HEK293T (cell line): ENCODE measurements around the gene MSH5.

ENCODE experiments used
- CTCF ChIA-PET: fragments of 350-600 bp; formaldehyde crosslinking; extraction: SDS; loops from one replicate; lab custom pipeline; 2021; ENCODE audit warnings: antibody characterized with exemption, inconsistent platforms; lab: Yijun Ruan, JAX
- POLR2A ChIA-PET: fragments of 350-600 bp; formaldehyde crosslinking; extraction: SDS; loops from one replicate; lab custom pipeline; 2020; ENCODE audit warnings: antibody characterized with exemption, inconsistent platforms; lab: Yijun Ruan, JAX
- DNase-seq: peaks from one replicate; pipeline ENCODE4 v3.0.0; 2012; ENCODE audit warnings: mixed read lengths; ENCODE audit errors: extremely low spot score
- ARNT ChIP-seq: fragments of 450-650 bp; IDR thresholded peaks from 2 replicates; pipeline ENCODE4 v1.6.1; 2017; ENCODE audit warnings: mild to moderate bottlenecking
- BHLHE40 ChIP-seq: fragments of 450-650 bp; IDR thresholded peaks from 2 replicates; pipeline ENCODE4 v1.6.1; 2016; ENCODE audit warnings: mild to moderate bottlenecking, moderate library complexity, borderline replicate concordance
- CTBP1 ChIP-seq: fragments of 450-650 bp; IDR thresholded peaks from 2 replicates; pipeline ENCODE4 v1.6.1; 2016; ENCODE audit warnings: borderline replicate concordance
- ELF4 ChIP-seq: fragments of 450-650 bp; IDR thresholded peaks from 2 replicates; pipeline ENCODE4 v1.6.1; 2017; ENCODE audit warnings: antibody characterized with exemption
- FOXA1 ChIP-seq: fragments of 450-650 bp; IDR thresholded peaks from 2 replicates; pipeline ENCODE4 v1.6.1; 2016; ENCODE audit warnings: mild to moderate bottlenecking
- FOXK2 ChIP-seq: fragments of 450-650 bp; IDR thresholded peaks from 2 replicates; pipeline ENCODE4 v1.6.1; 2016; ENCODE audit warnings: mild to moderate bottlenecking
- FOXM1 ChIP-seq: fragments of 450-650 bp; IDR thresholded peaks from 2 replicates; pipeline ENCODE4 v1.6.1; 2017; ENCODE audit warnings: mild to moderate bottlenecking, borderline replicate concordance
- HDGF ChIP-seq: fragments of 450-650 bp; IDR thresholded peaks from 2 replicates; pipeline ENCODE4 v1.6.1; 2017; ENCODE audit warnings: antibody characterized with exemption, borderline replicate concordance
- L3MBTL2 ChIP-seq: fragments of 450-650 bp; conservative IDR thresholded peaks from 2 replicates; pipeline ENCODE4 v1.6.1; 2016; ENCODE audit warnings: mild to moderate bottlenecking
- LEF1 ChIP-seq: fragments of 450-650 bp; IDR thresholded peaks from 2 replicates; pipeline ENCODE4 v1.6.1; 2017; ENCODE audit warnings: mild to moderate bottlenecking, borderline replicate concordance
- NFRKB ChIP-seq: fragments of 450-650 bp; IDR thresholded peaks from 2 replicates; pipeline ENCODE4 v1.6.1; 2016; ENCODE audit warnings: mild to moderate bottlenecking, moderate library complexity
- SP1 ChIP-seq: fragments of 450-650 bp; IDR thresholded peaks from 2 replicates; pipeline ENCODE4 v1.6.1; 2017
- SUZ12 ChIP-seq: fragments of 450-650 bp; IDR thresholded peaks from 2 replicates; pipeline ENCODE4 v1.6.1; 2016; ENCODE audit warnings: mild to moderate bottlenecking
- TARDBP ChIP-seq: fragments of 450-650 bp; IDR thresholded peaks from 2 replicates; pipeline ENCODE4 v1.6.1; 2016
- ZNF384 ChIP-seq: fragments of 450-650 bp; IDR thresholded peaks from 2 replicates; pipeline ENCODE4 v1.6.1; 2016
- TF ChIP-seq, protein P1 (sequence below): fragments of 450-650 bp; IDR thresholded peaks from 2 replicates; pipeline ENCODE4 v1.6.1; 2016

MSH5 gene

DNA sequence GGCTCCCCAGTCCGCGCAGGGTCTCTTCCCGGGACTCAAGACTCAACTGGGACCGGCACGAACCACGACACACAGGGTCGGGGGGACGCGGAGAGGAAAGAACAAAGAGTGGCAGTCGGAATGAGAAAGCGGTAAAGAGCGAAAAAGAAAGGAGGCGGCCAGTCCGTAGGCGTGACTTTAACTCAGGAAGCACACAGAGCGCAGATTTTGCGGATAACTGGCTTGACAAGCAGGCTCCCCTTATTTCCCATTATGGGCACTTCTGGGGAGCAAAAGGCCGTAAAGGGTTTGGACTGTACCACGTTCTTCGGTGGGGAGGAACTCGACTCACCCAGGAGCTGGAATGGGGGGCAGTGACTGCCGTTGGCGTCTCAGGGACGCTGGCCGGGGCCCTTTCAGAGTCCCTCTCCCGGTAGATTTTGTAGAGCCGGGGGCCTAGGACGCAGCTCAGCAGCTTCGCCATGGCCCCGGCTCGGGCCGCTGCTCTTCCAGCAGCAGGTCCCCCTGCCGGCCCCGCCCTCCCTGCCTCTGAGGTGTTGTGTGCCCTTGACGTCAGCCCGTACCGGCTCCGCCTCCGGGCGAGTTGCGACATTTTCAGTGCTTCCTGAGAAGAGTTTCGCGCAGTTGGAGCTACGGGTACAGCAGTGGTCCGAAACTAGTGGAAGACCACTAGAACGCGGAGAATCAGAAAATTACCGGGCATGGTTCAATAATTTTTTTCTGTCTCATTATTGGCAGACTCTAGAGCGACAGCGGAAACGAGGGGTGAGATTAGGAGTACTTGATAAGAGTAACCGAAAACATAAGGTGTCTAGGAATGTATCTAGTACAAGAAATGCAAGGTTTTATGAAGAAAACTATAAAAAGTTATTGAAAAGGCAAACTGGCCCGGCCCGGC, 36.7 kb upstream of the MSH5 start, which contains the start of gene ABHD16A:
Gene ABHD16A, minus strand, starts transcription at position 506 of the 898 bp plus-strand sequence. Its CDS starts 43 bp downstream, at position 463.
- TF ChIP-seq FOXA1 = no peak
- TF ChIP-seq CTBP1 = no peak
- TF ChIP-seq, protein P1, sequence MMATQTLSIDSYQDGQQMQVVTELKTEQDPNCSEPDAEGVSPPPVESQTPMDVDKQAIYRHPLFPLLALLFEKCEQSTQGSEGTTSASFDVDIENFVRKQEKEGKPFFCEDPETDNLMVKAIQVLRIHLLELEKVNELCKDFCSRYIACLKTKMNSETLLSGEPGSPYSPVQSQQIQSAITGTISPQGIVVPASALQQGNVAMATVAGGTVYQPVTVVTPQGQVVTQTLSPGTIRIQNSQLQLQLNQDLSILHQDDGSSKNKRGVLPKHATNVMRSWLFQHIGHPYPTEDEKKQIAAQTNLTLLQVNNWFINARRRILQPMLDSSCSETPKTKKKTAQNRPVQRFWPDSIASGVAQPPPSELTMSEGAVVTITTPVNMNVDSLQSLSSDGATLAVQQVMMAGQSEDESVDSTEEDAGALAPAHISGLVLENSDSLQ = peak; percentile 34; the same call in 1 of the 2 replicates
- TF ChIP-seq ARNT = no peak; the same call in 1 of the 2 replicates
- TF ChIP-seq FOXK2 = no peak
- TF ChIP-seq TARDBP = no peak
- no peak for TF ChIP-seq LEF1
- no peak for TF ChIP-seq ZNF384
- no peak for TF ChIP-seq NFRKB
- TF ChIP-seq BHLHE40 = peak; percentile 54; the same call in 1 of the 2 replicates
- TF ChIP-seq SP1 = no peak
- peak; percentile 32; the same call in 1 of the 2 replicates for TF ChIP-seq ELF4
- TF ChIP-seq L3MBTL2 = peak; percentile 43
- no peak for TF ChIP-seq SUZ12
- no peak for TF ChIP-seq HDGF
- TF ChIP-seq FOXM1 = no peak
- ChIA-PET CTCF (interaction anchor here (0.6 to 1.4 kb wide), 5 partner anchors 36 to 127 kb away, joined by 3 to 5 read pairs (median 3); partner anchors contain the start of genes MSH5 and VARS1), POLR2A (interaction anchor here (0.6 to 2.9 kb wide), 27 partner anchors 10 to 267 kb away, joined by 3 to 43 read pairs (median 4); partner anchors contain the start of genes BAG6, C6orf47, CLIC1 and CSNK2B)
- peak; percentile 99 for DNase-seq

DNA sequence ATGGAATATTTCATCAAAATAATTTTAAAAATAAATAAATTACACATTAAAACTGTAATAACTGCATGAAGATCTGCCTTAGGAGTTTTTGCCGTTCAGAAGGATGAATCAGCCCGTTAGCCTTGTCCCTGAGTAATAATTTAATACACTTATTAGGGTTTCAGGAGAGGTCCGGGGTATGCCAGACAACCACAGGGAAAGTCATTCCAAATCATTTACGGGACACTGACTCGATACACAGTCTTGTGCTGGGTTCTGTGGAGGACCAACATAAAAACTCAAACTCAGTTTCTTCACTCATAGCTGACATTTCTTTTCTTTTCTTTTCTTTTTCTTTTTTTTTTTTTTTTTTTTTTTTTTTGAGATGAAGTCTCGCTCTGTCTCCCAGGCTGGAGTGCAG, 33.9 kb upstream of the MSH5 start:
- DNase-seq = no peak
- POLR2A ChIA-PET = interaction anchor here (0.9 kb wide), 2 partner anchors 9 to 29 kb away, joined by 3 read pairs; partner anchors contain the start of gene LY6G6D
- CTCF ChIA-PET = no interaction called here
- TF ChIP-seq FOXA1 (no peak), HDGF (no peak), FOXK2 (no peak), NFRKB (no peak), LEF1 (no peak), SP1 (no peak), CTBP1 (no peak), BHLHE40 (no peak), ELF4 (no peak), SUZ12 (no peak), FOXM1 (no peak), TARDBP (no peak), ARNT (no peak), ZNF384 (no peak)
- TF ChIP-seq, protein P1 = no peak

DNA sequence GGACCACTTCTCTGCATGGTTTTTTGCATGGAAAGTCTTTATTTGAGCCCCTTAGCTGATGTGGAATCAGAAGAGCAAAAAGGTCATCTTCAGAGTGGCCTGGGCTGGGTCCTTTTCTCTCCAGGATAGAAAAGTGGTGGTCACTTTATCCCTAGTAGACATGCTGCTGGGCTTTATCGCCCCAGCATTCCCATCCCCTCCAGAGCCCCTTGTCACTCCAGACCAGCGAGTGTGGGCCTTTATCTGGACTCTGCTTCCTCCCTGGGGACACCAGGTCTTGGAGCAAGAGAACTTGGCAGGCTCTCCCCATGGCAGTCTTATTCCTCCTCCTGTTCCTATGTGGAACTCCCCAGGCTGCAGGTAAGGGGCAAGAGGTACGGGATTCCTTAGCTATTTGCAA, 33.2 kb upstream of the MSH5 start, which contains the start of gene LY6G6F:
Gene LY6G6F, plus strand, starts transcription at position 268 of the 400 bp plus-strand sequence. Its CDS starts 41 bp downstream, at position 309.
- DNase-seq = no peak
- CTCF ChIA-PET = no interaction called here
- POLR2A ChIA-PET = interaction anchor here (0.7 to 0.9 kb wide), 3 partner anchors 8 to 29 kb away, joined by 3 read pairs; partner anchors contain the start of gene LY6G6D

DNA sequence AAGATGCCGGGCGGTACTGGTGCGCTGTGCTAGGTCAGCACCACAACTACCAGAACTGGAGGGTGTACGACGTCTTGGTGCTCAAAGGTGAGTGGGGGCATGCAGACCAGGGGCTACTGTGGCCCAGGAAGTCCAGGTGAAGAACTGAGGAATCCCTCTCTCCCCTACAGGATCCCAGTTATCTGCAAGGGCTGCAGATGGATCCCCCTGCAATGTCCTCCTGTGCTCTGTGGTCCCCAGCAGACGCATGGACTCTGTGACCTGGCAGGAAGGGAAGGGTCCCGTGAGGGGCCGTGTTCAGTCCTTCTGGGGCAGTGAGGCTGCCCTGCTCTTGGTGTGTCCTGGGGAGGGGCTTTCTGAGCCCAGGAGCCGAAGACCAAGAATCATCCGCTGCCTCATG, 32.1 kb upstream of the MSH5 start:
- TF ChIP-seq ELF4 = no peak
- TF ChIP-seq TARDBP = no peak
- TF ChIP-seq ZNF384 = no peak
- TF ChIP-seq L3MBTL2 = no peak
- no peak for TF ChIP-seq FOXA1
- TF ChIP-seq SP1 = no peak
- no peak for TF ChIP-seq FOXK2
- no peak for TF ChIP-seq BHLHE40
- no peak for TF ChIP-seq HDGF
- TF ChIP-seq FOXM1 = no peak
- no peak for TF ChIP-seq LEF1
- TF ChIP-seq SUZ12 = no peak
- TF ChIP-seq, protein P1 = no peak
- TF ChIP-seq ARNT = no peak
- no peak for TF ChIP-seq NFRKB
- TF ChIP-seq CTBP1 = no peak
- ChIA-PET POLR2A (no interaction called here), CTCF (no interaction called here)
- no peak for DNase-seq

More for the DNA sequence above, 33.2 kb upstream of the MSH5 start, which contains the start of gene LY6G6F:
- TF ChIP-seq BHLHE40 (no peak), SP1 (no peak), FOXM1 (no peak), FOXK2 (no peak), HDGF (no peak), FOXA1 (no peak), L3MBTL2 (no peak), NFRKB (no peak), ELF4 (no peak), ARNT (no peak), ZNF384 (no peak), LEF1 (no peak)
- TF ChIP-seq, protein P1 = no peak
